ENCODE results near the gene CNTN6.

CNTN6 gene

GRCh38 chr3:1183320-1184048 is 90.7 kb downstream of the CNTN6 start:
- Histone ChIP-seq H3K27ac (ENCODE audit: low read depth, low read length) (no peak overlapping the region), H3F3A (ENCODE audit: control insufficient read depth, insufficient read depth) (no peaks in the 10 kb centered on the region), H3K79me2 (ENCODE audit: control insufficient read depth, low read length) (no peaks in the 10 kb centered on the region), H3K9me2 (replicated peaks; ENCODE audit: control insufficient read depth, low read length) (no peaks in the 10 kb centered on the region), H3K27me3 (ENCODE audit: control insufficient read depth, low read length) (no peaks in the 10 kb centered on the region), H3K4me2 (ENCODE audit: low read length) (no peak overlapping the region), H3K4me1 (ENCODE audit: control insufficient read depth, low read length) (no peaks in the 10 kb centered on the region), H4K20me1 (ENCODE audit: control insufficient read depth, insufficient read depth, low read depth, low read length) (no peaks in the 10 kb centered on the region), H3K9me3 (ENCODE audit: control insufficient read depth, insufficient read depth, low read length) (no peaks in the 10 kb centered on the region), H3K36me3 (ENCODE audit: control insufficient read depth, low read length) (no peaks in the 10 kb centered on the region), H3K4me3 (ENCODE audit: low read length) (no peak overlapping the region)
- TF ChIP-seq EZH2phosphoT487 (IDR thresholded peaks at IDR 0.05; ENCODE audit: borderline replicate concordance, low read length) (no peak), CTCF (IDR thresholded peaks at IDR 0.05; ENCODE audit: low read depth, low read length, poor library complexity, severe bottlenecking) (no peak)

GRCh38 chr3:1190569-1190968 is 97.7 kb downstream of the CNTN6 start:
- Histone ChIP-seq H3K36me3 (ENCODE audit: control insufficient read depth, low read length) (no peaks in the 10 kb centered on the region), H3K4me1 (ENCODE audit: control insufficient read depth, low read length) (no peaks in the 10 kb centered on the region), H3K4me2 (ENCODE audit: low read length) (no peak overlapping the region), H3K79me2 (ENCODE audit: control insufficient read depth, low read length) (no peaks in the 10 kb centered on the region), H3F3A (ENCODE audit: control insufficient read depth, insufficient read depth) (no peaks in the 10 kb centered on the region), H3K27me3 (ENCODE audit: control insufficient read depth, low read length) (no peaks in the 10 kb centered on the region), H3K4me3 (ENCODE audit: low read length) (no peak overlapping the region), H3K9me2 (replicated peaks; ENCODE audit: control insufficient read depth, low read length) (no peaks in the 10 kb centered on the region), H3K9me3 (ENCODE audit: control insufficient read depth, insufficient read depth, low read length) (no peaks in the 10 kb centered on the region), H4K20me1 (ENCODE audit: control insufficient read depth, insufficient read depth, low read depth, low read length) (no peaks in the 10 kb centered on the region), H3K27ac (ENCODE audit: low read depth, low read length) (no peak overlapping the region)
- no peak for TF ChIP-seq EZH2phosphoT487 (IDR thresholded peaks at IDR 0.05; ENCODE audit: borderline replicate concordance, low read length)
- TF ChIP-seq CTCF (IDR thresholded peaks at IDR 0.05; ENCODE audit: low read depth, low read length, poor library complexity, severe bottlenecking) = no peak

- no peaks in the 10 kb centered on the region for H3K36me3 ChIP-seq (ENCODE audit: control insufficient read depth, low read length)
- no peaks in the 10 kb centered on the region for H3K9me2 ChIP-seq (replicated peaks; ENCODE audit: control insufficient read depth, low read length)
- H4K20me1 ChIP-seq (ENCODE audit: control insufficient read depth, insufficient read depth, low read depth, low read length) = no peaks in the 10 kb centered on the region
- no peaks in the 10 kb centered on the region for H3K79me2 ChIP-seq (ENCODE audit: control insufficient read depth, low read length)
- no peak overlapping the region for H3K4me3 ChIP-seq (ENCODE audit: low read length)
- H3K27ac ChIP-seq (ENCODE audit: low read depth, low read length) = no peak overlapping the region
- H3K4me1 ChIP-seq (ENCODE audit: control insufficient read depth, low read length) = no peaks in the 10 kb centered on the region
- H3K27me3 ChIP-seq (ENCODE audit: control insufficient read depth, low read length) = no peaks in the 10 kb centered on the region
- H3F3A ChIP-seq (ENCODE audit: control insufficient read depth, insufficient read depth) = no peaks in the 10 kb centered on the region
- H3K4me2 ChIP-seq (ENCODE audit: low read length) = no peak overlapping the region
- TF ChIP-seq EZH2phosphoT487 (IDR thresholded peaks at IDR 0.05; ENCODE audit: borderline replicate concordance, low read length) (no peak), CTCF (IDR thresholded peaks at IDR 0.05; ENCODE audit: low read depth, low read length, poor library complexity, severe bottlenecking) (no peak)
- no peaks in the 10 kb centered on the region for H3K9me3 ChIP-seq (ENCODE audit: control insufficient read depth, insufficient read depth, low read length)
Measured at GRCh38 chr3:1191026-1191425, 98.2 kb downstream of the CNTN6 start.
